ENCODE measurements around the gene PGAP6. TPM values are rescaled to one million over a fixed set of nuclear protein-coding genes. Genes with fewer than 3 reads are reported as not detected.
A peak's percentile ranks its signal among the peaks of the same experiment; 100 is the strongest.
"Not testable (repeated sequence)": the region's sequence is repeated elsewhere in the genome, so short reads cannot be mapped to it uniquely, and the experiment has no call there.

The PGAP6 gene
- total and polyA plus RNA-seq, 9 of the 15 experiments (the other 6 are each of a cell fraction or from before 2014, with no cell fraction given), result 0.45 to 50.2 (median 39.3) TPM

- in situ Hi-C loops (cut with MboI); H3K9me1 ChIP-seq (ENCODE audit: control insufficient read depth, insufficient read depth, low read length); CTCF ChIA-PET (ENCODE audit: low intra/inter-chr PET ratio); H3K4me3 ChIP-seq; H2AFZ ChIP-seq (ENCODE audit: low read depth, low read length); H3K9ac ChIP-seq (ENCODE audit: insufficient read depth in 1 of 2, low read depth in 2 of 2, low read length in 2 of 2); H3K27me3 ChIP-seq (ENCODE audit: control insufficient read depth in 2 of 2, insufficient read depth in 2 of 2, low read length in 2 of 2); POLR2A ChIA-PET; H3K9me3 ChIP-seq (replicated peaks; ENCODE audit: control insufficient read depth, insufficient read depth, low read depth, low read length); intact Hi-C loops (cut with micrococcal nuclease); BruUV-seq (replicated peaks); DNase-seq (ENCODE audit: extremely low read depth in 1 of 4, low spot score in 3 of 4): not testable (repeated sequence)
- peak overlapping the region; percentile 13; the same call in 1 of the 3 replicates for H3K27ac ChIP-seq (ENCODE audit: extremely low read depth, low read depth, low read length)
- peak overlapping the region; percentile 33; the same call in 1 of the 2 replicates for H3K4me2 ChIP-seq (ENCODE audit: insufficient read depth, low read length)
- peaks cover 12% of the 10 kb centered on the region; the same call in 2 of the 3 replicates for H3K36me3 ChIP-seq (ENCODE audit: control insufficient read depth, insufficient read depth, low read length)
- WGBS (ENCODE audit: insufficient coverage, low coverage, missing lambda C conversion rate), result 61% methylated on average over 10 of the region's 11 CpGs
- H3K4me1 ChIP-seq (replicated peaks in 1 of 2; ENCODE audit: control insufficient read depth in 2 of 2, insufficient read depth in 2 of 2, low read length in 2 of 2), result peaks cover 42% of the 10 kb centered on the region in 2 experiments
- H3K79me2 ChIP-seq (ENCODE audit: control insufficient read depth, insufficient read depth, low read length), result peaks cover 98% of the 10 kb centered on the region
- H4K20me1 ChIP-seq (replicated peaks; ENCODE audit: control insufficient read depth, insufficient read depth, low read length), result peaks cover 35% of the 10 kb centered on the region
- ATAC-seq (peak; percentile 16; the same call in 2 of the 3 replicates), FAIRE-seq (peak; percentile 59)
These were observed 46.7 kb downstream of the PGAP6 start for GRCh38 chr16:334861-335632.

- H3K9me3 ChIP-seq (replicated peaks; ENCODE audit: control insufficient read depth, insufficient read depth, low read depth, low read length); in situ Hi-C loops (cut with MboI); H3K4me3 ChIP-seq; H3K9me1 ChIP-seq (ENCODE audit: control insufficient read depth, insufficient read depth, low read length); ATAC-seq; H3K4me2 ChIP-seq (ENCODE audit: insufficient read depth, low read length); DNase-seq (ENCODE audit: extremely low read depth in 1 of 4, low spot score in 3 of 4); H3K27ac ChIP-seq (ENCODE audit: extremely low read depth, low read depth, low read length); intact Hi-C loops (cut with micrococcal nuclease); CTCF ChIA-PET (ENCODE audit: low intra/inter-chr PET ratio); POLR2A ChIA-PET; H3K36me3 ChIP-seq (ENCODE audit: control insufficient read depth, insufficient read depth, low read length); H2AFZ ChIP-seq (ENCODE audit: low read depth, low read length); H3K9ac ChIP-seq (ENCODE audit: insufficient read depth in 1 of 2, low read depth in 2 of 2, low read length in 2 of 2); FAIRE-seq; H3K27me3 ChIP-seq (ENCODE audit: control insufficient read depth in 2 of 2, insufficient read depth in 2 of 2, low read length in 2 of 2); BruUV-seq (replicated peaks): not testable (repeated sequence)
- Histone ChIP-seq H3K79me2 (ENCODE audit: control insufficient read depth, insufficient read depth, low read length) (peaks cover 96% of the 10 kb centered on the region), H3K4me1 (replicated peaks in 1 of 2; ENCODE audit: control insufficient read depth in 2 of 2, insufficient read depth in 2 of 2, low read length in 2 of 2) (peaks cover 35 to 36% of the 10 kb centered on the region in 2 experiments), H4K20me1 (replicated peaks; ENCODE audit: control insufficient read depth, insufficient read depth, low read length) (peaks cover 31% of the 10 kb centered on the region)
- WGBS (ENCODE audit: insufficient coverage, low coverage, missing lambda C conversion rate), result 80% methylated on average over 5 of the region's 5 CpGs
These were observed 47.5 kb downstream of the PGAP6 start for GRCh38 chr16:334164-334832.

Measured in K562 (cell line).